Adrenal gland (tissue), 12 donors: ENCODE data around the gene FGF14. TPM values are rescaled to one million over a fixed set of nuclear protein-coding genes. Genes with fewer than 3 reads are reported as not detected.

Source experiments
- DNase-seq, 7 donors: peaks; one replicate each; pipeline ENCODE4 v3.0.0-alpha.2; 2019 to 2020
- H3K27ac ChIP-seq, 5 donors: fragments of 200-600 bp; sonication (generic) in 4 of 5; 1 replicate in 3 of 5; 2 replicates in 2 of 5; pipeline versions ENCODE4 v1.5.1 to v1.8.0; 2016 to 2020; ENCODE audit warnings: mild to moderate bottlenecking in 1 of 5
- H3K27me3 ChIP-seq: fragments of 200-600 bp; 2 replicates; pipeline ENCODE4 v1.8.0; 2021
- H3K36me3 ChIP-seq, 2 donors: fragments of 200-600 bp; replicated peaks in 1 of 2; 1 replicate in 1 of 2; 2 replicates in 1 of 2; pipeline versions ENCODE4 v1.5.1 to v1.8.0; 2018 to 2022
- H3K4me1 ChIP-seq, 2 donors: fragments of 200-600 bp; replicated peaks in 1 of 2; 1 replicate in 1 of 2; 2 replicates in 1 of 2; pipeline versions ENCODE4 v1.5.1 to v1.8.0; 2018 to 2021
- H3K4me3 ChIP-seq, 4 donors: fragments of 200-600 bp; sonication (generic) in 3 of 4; one replicate each; pipeline ENCODE4 v1.5.1; 2016 to 2018
- H3K9me3 ChIP-seq, 3 donors: fragments of 200-600 bp; sonication (generic) in 1 of 3; replicated peaks in 1 of 3; 1 replicate in 2 of 3; 2 replicates in 1 of 3; pipeline versions ENCODE4 v1.5.1 to v1.8.0; 2016 to 2021
- POLR2A ChIP-seq, 2 donors: fragments of 450-650 bp; IDR thresholded peaks; one replicate each; pipeline ENCODE4 v1.6.1; 2017; ENCODE audit warnings: antibody characterized with exemption in 2 of 2, mild to moderate bottlenecking in 2 of 2, moderate library complexity in 1 of 2
- WGBS, 4 donors: extraction: QIAGEN DNeasy Blood & Tissue Kit in 2 of 4; methylation state at CpG; one replicate each; pipeline versions ENCODE4 v1.1.5 to v1.1.7; 2013 to 2017; 5-methylcytosine and 5-hydroxymethylcytosine counted together
- intact Hi-C, 2 donors: fragments of 100-400 bp; cut with DNase I; formaldehyde crosslinking; loops; one replicate each; pipeline versions ENCODE4 v1.14.1 to v1.15.0; 2022 to 2023
- polyA plus RNA-seq, 3 donors: library from polyadenylated mRNA; stranded (reverse); fragments of 200-250 nt in 2 of 3; fragments of 350-450 nt in 1 of 3; fragmentation: Illumina TruSeq in 1 of 3; extraction: RNeasy Lipid Tissue Mini Kit (QIAGEN cat#74804) in 1 of 3; gene quantifications; one replicate each; pipeline ENCODE4 v1.2.3, GENCODE V29; 2013 to 2014
- total RNA-seq, 9 donors: library from RNA; depleted of rRNA in 4 of 9; stranded (reverse); fragments of >200 nt in 4 of 9; fragments of 120-200 nt in 1 of 9; fragmentation: NEBNext Ultra II Directional in 1 of 9; extraction: Animal tissue kit (Norgen Biotek cat#: 25700) in 1 of 9; gene quantifications; one replicate each; pipeline versions ENCODE4 v1.1.0 to v1.2.4, GENCODE V29; 2013 to 2023
- TF ChIP-seq, protein P1 (sequence below), 6 experiments: fragments of 450-650 bp in 4 of 6; fragments of 200-600 bp in 2 of 6; sonication (generic) in 1 of 6; IDR thresholded peaks; 1 replicate in 5 of 6; 2 replicates in 1 of 6; pipeline versions ENCODE4 v1.5.1 to v1.8.0; 2016 to 2021; ENCODE audit warnings: antibody characterized with exemption in 6 of 6, mild to moderate bottlenecking in 2 of 6, moderate library complexity in 1 of 6
- donor health status: healthy with polysubstance abuse.
- donor health status: Bipolar disorder and iron deficiency.
- donor health status: DM: yes; HTN: yes; CAD: no.
- donor health status: DM: no; HTN: no; CAD: no.
- donor health status: DM: no; HTN: no; CAD: no.
- donor health status: DM: yes; HTN: yes; CAD: no.

Gene FGF14
- total and polyA plus RNA-seq, 12 donors: 0.32 to 9.3 (median 2.8) TPM; not detected in 2

DNA sequence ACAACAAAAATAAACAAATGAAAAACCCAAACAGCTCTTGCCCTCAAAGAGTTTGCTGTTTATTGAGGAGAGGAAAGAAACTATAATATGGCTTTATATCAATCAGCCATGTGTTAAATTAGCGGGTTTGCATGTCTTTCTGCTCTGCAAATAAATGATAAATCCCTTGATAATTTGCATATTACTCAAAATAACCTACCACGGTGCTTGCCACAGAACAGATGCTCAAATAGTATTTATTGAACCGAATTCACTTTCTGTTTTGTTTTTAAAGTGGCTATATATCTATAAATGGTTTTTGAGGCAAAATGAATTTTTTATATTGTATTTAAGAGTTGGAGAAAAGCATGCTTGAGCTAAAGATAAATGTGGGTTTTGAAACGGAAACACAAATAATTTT, 521.3 kb downstream of the FGF14 start:
- no peaks in the 10 kb centered on the region for H3K36me3 ChIP-seq
- H3K27ac ChIP-seq: no peak overlapping the region
- H3K4me3 ChIP-seq: no peak overlapping the region
- H3K9me3 ChIP-seq: no peaks in the 10 kb centered on the region
- H3K4me1 ChIP-seq: no peaks in the 10 kb centered on the region
- H3K27me3 ChIP-seq: no peaks in the 10 kb centered on the region
- DNase-seq: no peak
- WGBS, 4 donors: 66 to 79% (median 71%) methylated on average over 4 of the region's 4 CpGs
- TF ChIP-seq POLR2A (IDR thresholded peaks at IDR 0.05): no peak
- TF ChIP-seq, protein P1, sequence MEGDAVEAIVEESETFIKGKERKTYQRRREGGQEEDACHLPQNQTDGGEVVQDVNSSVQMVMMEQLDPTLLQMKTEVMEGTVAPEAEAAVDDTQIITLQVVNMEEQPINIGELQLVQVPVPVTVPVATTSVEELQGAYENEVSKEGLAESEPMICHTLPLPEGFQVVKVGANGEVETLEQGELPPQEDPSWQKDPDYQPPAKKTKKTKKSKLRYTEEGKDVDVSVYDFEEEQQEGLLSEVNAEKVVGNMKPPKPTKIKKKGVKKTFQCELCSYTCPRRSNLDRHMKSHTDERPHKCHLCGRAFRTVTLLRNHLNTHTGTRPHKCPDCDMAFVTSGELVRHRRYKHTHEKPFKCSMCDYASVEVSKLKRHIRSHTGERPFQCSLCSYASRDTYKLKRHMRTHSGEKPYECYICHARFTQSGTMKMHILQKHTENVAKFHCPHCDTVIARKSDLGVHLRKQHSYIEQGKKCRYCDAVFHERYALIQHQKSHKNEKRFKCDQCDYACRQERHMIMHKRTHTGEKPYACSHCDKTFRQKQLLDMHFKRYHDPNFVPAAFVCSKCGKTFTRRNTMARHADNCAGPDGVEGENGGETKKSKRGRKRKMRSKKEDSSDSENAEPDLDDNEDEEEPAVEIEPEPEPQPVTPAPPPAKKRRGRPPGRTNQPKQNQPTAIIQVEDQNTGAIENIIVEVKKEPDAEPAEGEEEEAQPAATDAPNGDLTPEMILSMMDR (IDR thresholded peaks at IDR 0.05): no peak
- intact Hi-C loops: no loop called here

DNA sequence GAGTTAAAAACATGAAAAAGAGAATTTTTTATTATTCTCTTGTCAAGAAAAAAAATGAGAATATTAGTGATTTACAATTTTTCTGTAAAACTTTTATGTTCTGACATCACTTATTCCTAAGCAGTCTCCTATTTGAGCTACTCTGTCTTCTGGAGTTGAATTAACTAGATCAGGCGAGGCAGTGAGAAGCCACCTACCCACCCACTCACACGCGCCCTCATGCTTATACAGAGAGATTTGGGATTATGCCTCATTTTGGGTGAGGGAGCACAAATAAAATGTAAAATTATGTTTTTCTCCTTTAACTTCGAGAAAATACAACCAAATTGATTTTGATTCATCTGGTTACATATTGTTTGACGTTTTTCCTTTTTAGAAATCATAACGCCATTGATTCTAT, 524.9 kb downstream of the FGF14 start:
- Histone ChIP-seq H3K27me3 (no peaks in the 10 kb centered on the region), H3K9me3 (no peaks in the 10 kb centered on the region), H3K4me3 (no peak overlapping the region), H3K36me3 (no peaks in the 10 kb centered on the region), H3K4me1 (no peaks in the 10 kb centered on the region), H3K27ac (no peak overlapping the region)
- intact Hi-C loops: no loop called here
- 59 to 80% (median 62%) methylated on average over 6 of the region's 6 CpGs for WGBS, 4 donors
- no peak for DNase-seq
- TF ChIP-seq POLR2A (IDR thresholded peaks at IDR 0.05): no peak
- TF ChIP-seq, protein P1 (IDR thresholded peaks at IDR 0.05): no peak

DNA sequence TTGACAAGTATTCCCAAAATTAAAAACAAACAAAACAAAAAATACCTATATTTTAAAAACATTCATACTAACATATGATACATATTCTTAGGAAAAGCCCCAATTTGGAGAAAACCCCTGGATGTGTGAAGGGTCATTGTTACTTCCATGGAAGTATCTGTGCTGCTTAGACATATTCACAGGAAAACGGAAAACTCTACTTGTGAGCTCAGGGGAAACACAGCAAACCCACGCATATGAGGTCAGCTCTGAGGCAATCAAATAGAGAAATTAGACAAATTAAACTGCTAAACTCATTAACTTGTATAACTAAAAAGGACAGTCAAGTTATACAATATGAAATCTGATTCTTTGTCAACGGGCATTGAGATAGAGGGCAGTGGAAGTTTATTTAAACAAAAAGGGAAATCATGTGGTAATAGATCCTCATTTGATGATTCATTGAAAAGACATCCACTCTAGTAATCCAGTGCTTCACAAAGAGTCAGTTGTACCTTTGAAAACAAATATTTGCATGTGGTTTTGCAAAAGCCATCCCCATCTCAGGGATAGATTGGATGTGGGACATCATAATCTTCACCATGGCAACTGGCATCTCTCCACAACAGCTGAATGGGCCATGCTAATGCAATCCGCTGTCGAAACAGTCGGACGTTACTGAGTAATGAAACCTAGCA, 526.0 kb downstream of the FGF14 start:
- Histone ChIP-seq H3K27me3 (no peaks in the 10 kb centered on the region), H3K4me1 (no peaks in the 10 kb centered on the region), H3K9me3 (no peaks in the 10 kb centered on the region), H3K27ac (no peak overlapping the region), H3K36me3 (no peaks in the 10 kb centered on the region), H3K4me3 (no peak overlapping the region)
- no peak for DNase-seq
- WGBS, 4 donors: 73 to 82% (median 78%) methylated on average over 7 of the region's 7 CpGs
- intact Hi-C loops: no loop called here
- no peak for TF ChIP-seq POLR2A (IDR thresholded peaks at IDR 0.05)
- TF ChIP-seq, protein P1 (IDR thresholded peaks at IDR 0.05): no peak

DNA sequence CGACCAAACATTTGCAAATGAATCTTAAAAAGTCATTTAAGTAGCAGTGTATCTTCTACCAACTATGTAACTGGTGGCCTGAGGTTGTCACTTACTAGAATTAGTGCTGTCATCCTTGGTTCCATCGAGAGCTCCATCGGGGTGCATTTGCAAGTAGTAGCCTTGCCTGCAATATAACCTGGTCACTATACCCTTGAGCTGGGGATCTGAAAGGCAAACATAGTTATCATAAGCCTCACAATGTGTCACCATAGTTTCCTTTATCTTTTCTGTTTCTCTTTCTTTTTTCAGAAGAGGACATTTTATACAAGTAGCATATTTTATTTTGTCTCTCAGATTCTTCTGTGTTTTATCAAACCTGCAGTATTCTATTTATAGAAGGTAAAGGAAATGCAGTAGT, 526.8 kb downstream of the FGF14 start:
- Histone ChIP-seq H3K27me3 (no peaks in the 10 kb centered on the region), H3K4me1 (no peaks in the 10 kb centered on the region), H3K9me3 (no peaks in the 10 kb centered on the region), H3K36me3 (no peaks in the 10 kb centered on the region), H3K27ac (no peak overlapping the region), H3K4me3 (no peak overlapping the region)
- no peak for TF ChIP-seq POLR2A (IDR thresholded peaks at IDR 0.05)
- WGBS, 4 donors: 71 to 77% (median 76%) methylated on average over 3 of the region's 3 CpGs
- intact Hi-C loops: no loop called here
- DNase-seq: no peak

DNA sequence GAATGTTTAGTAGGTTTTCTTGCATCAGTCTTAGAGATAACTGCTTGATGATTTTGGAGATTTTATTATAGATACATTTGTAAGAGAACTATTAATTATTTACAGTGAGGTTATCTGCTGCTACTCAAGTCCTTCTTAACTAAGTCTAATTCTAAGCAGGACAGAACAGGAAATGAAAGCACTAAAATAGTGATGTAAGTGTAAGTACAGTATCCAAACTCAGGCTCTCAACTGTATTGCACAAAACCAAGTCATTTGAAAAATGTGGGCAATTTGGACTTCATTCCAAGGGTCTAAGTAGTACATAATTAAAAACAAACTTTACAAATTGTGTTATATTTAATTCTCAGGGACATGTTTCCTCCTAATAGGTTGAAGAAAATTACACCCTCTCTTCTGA, 532.3 kb downstream of the FGF14 start:
- H3K27me3 ChIP-seq: no peaks in the 10 kb centered on the region
- H3K36me3 ChIP-seq: no peaks in the 10 kb centered on the region
- TF ChIP-seq, protein P1 (IDR thresholded peaks at IDR 0.05): no peak
- TF ChIP-seq POLR2A (IDR thresholded peaks at IDR 0.05): no peak
- no peak overlapping the region for H3K4me3 ChIP-seq
- no peaks in the 10 kb centered on the region for H3K9me3 ChIP-seq
- DNase-seq: no peak
- no peak overlapping the region for H3K27ac ChIP-seq
- intact Hi-C loops: no loop called here
- no peaks in the 10 kb centered on the region for H3K4me1 ChIP-seq
